ENCODE measurements around the gene PGBD5.
A peak's percentile ranks its signal among the peaks of the same experiment; 100 is the strongest.

The PGBD5 gene

DNA sequence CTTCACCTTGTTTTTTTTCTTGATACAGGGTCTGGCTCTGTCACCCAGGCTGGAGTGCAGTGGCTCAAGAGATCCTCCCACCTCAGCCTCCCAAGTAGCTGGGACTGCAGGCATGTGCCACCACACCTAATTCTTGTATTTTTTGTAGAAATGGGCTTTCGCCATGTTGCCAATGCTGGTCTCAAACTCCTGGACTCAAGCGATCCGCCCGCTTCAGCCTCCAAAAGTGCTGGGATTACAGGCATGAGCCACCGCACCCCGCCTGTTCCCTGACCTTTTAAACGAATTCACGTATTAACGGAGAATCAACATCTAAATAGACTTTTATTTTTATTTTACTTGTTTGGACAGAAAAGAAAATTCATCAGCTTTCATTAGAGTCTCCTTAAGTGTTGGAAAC is 104.8 kb downstream of the PGBD5 start:
- no peak for DNase-seq

- no peak for DNase-seq
Observed at GRCh38 chr1:230320804-230321203, 105.3 kb downstream of the PGBD5 start.

DNA sequence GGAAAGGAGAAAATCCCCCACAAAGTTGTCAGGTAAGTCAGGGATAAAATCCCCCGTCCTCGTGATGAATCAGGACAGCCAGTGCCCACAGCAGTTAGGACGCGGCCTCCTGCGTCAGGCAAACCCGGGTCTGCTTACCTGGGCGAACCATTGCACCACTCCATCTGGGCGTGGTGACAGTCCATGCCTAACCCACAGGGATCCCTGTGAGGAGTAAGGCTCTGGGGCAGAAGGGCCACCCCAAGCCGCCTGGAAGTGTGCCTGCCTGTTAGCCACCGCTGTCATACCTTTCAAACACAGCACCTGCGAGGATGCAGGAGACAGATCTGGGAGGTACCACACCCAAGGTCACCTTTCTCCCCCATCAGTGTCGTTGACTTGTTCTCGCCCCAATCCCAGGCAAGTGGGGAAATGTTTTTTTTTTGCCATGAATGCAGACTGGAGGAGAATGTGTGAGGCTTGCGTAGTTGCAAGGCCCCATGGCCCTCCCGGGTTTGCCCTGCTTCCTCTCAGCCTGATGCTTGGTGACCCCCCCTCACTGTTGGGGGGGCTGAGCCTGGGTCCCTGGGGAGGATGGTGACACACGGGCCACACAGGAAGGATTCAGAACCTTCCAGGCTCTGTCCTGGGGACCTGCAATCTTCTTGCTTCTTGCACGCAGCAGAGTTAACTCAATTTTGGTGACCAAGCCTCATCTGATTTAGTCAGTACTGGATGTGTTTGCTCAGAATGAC is 107.0 kb downstream of the PGBD5 start:
- no peak for DNase-seq

- DNase-seq: no peak
Observed at GRCh38 chr1:230317823-230318819, 108.0 kb downstream of the PGBD5 start.

DNA sequence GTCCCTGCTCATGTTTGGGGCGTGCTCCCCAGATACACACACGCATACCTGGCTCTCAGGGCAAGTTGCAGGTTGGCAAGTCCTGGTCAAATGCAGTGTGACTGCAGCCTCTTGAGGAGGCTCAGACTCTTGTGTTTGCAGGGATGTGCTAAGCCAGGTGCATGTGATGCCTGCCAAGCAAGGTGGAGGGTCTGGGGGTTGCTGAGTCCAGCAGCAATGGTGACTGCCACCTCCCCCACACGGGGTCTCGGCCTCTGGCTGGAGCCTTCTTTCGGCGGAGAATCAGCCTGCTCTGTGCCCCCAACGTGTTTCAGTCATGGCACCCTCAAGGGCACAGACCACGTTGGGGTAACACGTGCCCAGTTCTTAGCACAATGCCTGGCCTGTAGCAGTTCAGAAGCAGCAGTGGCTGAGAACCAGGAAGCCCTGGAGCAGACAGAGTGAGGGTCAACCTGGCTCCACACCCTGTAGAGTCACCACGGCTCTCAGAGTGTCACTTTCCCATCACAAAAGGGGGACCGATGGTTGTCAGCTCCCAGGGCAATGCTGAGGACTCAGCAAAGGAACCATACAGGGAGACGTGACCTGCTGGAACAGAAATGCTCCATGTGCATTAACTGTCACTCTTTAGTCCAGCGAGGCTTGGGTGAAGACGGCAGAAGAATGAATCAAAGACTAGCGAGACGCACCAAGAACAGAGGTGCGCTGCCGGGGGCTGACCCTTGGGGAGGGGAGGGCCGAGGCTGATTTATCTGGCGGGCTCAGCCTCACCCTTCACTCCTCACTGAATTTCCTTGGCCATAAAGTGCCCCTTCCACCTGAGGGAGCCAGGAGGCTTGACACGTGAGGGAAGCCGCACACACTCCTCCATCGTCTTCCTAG is 109.0 kb downstream of the PGBD5 start:
- no peak for DNase-seq

DNA sequence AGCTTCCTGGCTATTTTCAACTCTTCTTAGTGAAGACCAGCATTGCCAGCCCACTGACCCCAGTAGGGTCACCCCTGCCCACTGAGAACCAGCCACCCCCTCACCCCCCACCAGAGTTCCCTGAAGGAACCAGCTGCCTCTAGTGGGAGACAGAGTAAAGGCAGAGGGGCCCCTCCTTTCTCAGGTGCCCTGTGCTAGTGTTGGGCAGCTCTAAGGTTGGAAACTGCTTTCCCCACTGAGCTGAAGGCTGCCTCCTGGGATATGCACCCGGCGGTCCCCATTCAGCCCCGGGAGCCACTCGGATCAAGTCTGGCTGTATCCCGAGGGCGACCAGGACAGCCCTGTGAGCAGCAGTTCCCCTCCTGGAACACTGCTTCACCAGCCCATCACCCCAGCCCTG is 111.0 kb downstream of the PGBD5 start:
- no peak for DNase-seq

DNA sequence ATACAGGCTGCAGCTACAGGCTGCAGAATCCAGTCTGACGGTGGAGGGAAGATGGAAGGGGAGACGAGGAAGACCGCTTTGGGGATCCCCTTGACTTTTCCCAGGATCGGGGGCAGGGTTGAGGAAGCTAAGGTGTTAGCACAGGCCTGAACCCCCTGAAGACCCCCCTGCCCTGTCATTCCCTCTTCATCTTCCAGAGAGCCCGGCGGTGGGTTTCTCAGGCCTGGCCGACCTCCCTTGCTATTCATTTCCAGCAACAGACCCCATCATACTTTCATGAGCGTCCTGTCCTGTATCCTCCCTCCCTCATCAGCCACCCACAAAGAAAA is 112.0 kb downstream of the PGBD5 start:
- DNase-seq: no peak

DNA sequence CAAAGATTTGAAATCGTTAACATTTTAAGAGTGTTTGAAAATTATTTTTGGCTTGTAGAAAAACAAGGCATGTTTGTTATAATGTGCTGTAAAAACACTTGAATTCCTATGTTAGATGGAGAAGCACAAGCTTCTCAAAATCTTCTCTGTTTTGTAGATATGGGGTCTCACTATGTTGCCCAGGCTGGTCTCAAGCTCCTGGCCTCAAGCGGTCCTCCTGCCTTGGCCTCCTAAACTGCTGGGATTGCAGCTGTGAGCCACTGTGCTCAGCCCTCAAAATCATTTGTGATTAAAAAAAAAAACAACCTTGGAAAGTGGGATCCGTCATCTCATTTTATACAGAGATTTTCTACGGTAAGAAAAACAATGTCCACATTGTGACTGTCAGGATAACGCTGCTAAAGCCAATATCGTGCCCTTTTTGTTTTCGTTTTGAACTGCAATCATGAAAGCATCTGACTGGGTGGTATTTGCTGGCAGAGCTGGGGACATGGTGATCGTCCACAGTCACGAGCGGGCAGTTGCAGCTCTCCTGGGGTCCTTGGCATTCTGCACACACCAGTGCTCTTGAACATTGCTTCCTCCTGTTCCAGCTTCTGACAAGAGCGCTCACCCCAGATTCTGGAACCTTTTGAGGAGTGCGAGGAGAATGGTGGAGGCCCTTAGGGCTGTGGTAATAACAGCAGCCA is 112.5 kb downstream of the PGBD5 start:
- DNase-seq: no peak

DNA sequence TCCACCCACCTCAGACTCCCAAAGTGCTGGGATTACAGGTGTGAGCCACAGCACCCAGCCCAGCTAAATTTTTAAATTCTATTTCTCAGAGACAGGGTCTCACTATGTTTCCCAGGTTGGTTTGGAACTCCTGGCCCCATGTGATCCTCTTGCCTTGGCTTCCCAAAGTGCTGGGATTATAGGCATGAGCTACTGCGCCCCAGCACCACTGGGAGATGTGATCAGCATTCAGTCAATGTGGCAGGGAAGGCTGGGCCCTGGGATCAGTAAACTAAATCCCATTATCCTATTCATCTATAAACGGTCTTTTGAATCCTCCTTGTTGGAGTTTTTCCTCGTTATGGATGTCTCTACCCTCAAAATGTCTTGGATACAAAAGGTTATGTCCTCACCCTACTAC is 113.5 kb downstream of the PGBD5 start:
- no peak for DNase-seq

GRCh38 chr1:230310381-230311163 is 115.6 kb downstream of the PGBD5 start:
- DNase-seq: peak; percentile 59

DNA sequence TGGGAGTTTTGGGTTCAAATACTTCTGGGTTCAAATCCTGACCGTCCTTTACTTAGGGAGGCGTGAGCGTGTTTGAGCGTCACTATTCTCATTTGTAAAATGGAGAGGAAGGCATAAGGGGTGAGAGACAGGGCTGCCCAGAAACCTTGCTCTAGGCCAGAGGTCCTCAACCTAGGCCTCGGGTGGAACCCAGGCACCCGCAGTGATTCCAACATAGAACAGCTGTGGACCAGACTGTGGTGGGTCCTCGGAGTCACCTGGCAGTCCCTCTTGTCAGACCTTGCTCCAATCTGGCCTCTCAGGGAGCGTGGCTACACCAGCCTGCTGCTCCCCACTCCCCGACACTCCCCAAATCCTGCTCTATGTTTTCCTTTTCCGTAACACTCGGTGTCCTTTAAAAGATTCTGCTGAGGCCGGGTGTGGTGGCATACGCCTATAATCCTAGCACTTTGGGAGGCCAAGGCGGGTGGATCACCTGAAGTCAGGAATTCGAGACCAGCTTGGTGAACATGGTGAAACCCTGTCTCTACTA is 116.4 kb downstream of the PGBD5 start:
- no peak for DNase-seq

GRCh38 chr1:230308821-230309220 is 117.3 kb downstream of the PGBD5 start:
- DNase-seq: no peak

- no peak for DNase-seq
Observed at GRCh38 chr1:230308039-230308438, 118.1 kb downstream of the PGBD5 start.

DNA sequence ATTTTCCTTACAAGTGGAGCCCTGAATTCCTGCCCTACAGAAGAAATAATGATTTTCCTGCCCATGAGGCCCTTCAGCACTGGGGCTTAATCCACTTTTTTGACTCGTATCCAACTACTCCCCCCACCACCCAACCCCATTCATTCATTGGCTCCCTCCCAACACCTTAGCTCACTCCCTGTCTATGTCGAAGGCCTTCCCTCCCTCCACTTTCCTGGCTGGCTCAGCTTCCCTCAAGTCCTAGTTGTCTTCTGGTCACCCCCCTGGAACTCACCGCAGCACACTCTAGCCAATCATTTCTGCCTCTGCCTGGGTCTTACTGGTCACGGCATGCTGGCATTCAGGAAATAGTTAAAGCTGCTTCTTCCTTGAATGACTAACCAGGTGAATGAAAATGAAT is 118.9 kb downstream of the PGBD5 start:
- DNase-seq: no peak

DNA sequence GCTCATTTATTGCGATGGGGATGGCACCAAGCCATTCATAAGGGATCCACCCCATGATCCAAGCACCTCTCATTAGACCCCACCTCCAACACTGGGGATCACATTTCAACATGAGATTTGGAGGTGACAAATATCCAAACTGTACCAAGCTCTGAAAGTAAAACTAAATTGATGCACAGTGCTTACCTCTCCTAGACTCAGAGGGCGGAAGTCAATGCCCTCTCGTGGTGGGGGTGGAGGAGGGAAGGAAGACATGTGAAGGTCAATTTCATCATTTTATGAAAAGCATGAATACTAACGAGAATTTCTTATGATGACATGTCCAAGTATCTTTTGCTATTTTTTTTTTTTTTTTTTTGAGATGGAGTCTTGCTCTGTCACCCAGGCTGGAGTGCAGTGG is 120.0 kb downstream of the PGBD5 start:
- DNase-seq: no peak

GRCh38 chr1:230303822-230304221 is 122.3 kb downstream of the PGBD5 start:
- no peak for DNase-seq

DNA sequence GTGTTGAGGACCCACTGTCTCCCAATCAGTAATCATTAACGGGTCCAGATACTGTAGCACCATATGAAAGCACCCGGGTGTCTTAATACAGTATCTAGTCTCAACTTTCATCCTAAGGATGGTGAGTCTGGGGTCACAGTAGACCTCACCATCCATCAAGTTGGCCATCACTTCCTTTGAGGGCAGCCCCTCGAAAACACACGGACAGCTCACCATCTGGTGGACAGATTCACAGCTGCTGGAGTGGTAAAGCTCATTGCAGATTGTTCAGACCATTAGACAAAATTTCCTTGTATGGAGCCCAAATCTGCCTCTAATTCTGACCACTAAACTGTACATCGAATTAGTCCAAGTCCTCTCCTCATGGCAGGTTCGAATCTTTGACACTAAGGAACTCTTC is 123.1 kb downstream of the PGBD5 start:
- DNase-seq: no peak

DNA sequence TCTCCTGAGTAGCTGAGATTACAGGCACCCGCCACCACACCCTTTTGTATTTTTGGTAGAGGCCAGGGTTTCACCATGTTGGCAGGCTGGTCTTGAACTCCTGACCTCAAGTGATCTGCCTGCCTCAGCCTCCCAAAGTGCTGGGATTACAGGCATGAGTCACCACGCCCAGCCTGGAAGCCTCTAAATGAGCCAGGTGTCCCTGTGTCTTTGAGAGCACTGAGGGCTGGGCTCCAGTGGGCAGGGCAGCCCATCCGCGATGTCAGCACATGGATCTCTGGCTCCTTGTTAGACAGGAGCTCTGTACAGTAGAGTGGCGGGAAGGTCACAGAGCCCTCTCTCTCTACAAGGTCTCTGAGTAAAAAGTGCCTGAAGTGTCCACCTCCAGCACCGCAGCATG is 124.3 kb downstream of the PGBD5 start:
- no peak for DNase-seq

DNA sequence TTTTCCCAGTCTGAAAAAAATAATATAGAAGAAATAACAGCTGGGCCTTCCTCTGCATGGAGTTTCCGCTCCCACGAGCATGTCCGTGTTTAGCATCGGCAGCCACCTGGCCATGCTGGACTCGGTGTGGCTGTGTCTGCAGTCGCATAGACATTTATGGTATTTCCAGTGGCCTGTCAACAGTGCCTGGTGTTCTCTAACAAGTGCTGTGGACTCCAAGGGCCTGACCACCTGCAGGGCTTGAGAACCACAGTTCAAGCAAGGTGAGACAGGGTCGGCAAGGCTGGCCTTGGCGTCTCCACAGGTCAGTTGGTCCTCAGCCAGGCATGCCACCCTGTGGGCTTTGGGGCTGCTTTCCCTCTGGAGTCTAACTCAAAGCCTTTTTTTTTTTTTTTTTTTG is 124.8 kb downstream of the PGBD5 start:
- DNase-seq: no peak

GRCh38 chr1:230300322-230301301 is 125.5 kb downstream of the PGBD5 start:
- no peak for DNase-seq

All from CD4-positive, alpha-beta T cell treated with Interleukin-21 for 1 hour (primary cell).